Cardiac muscle cell (in vitro differentiated cells and primary cell): ENCODE results near the gene RNH1. TPM values are rescaled to one million over a fixed set of nuclear protein-coding genes. Genes with fewer than 3 reads are reported as not detected.

Source experiments
- DNase-seq, 2 donors: peaks; one replicate each; pipeline versions ENCODE4 v3.0.0 to v3.0.0-alpha.2; 2010 to 2017; ENCODE audit warnings: low read depth in 1 of 2, low spot score in 1 of 2
- H3K27ac ChIP-seq: fragments of 200-600 bp; sonication (generic); 2 replicates; pipeline ENCODE4 v1.5.1; 2016
- H3K27me3 ChIP-seq: fragments of 200-600 bp; sonication (generic); 2 replicates; pipeline ENCODE4 v1.6.0; 2016; ENCODE audit warnings: control low read depth
- H3K36me3 ChIP-seq: fragments of 200-600 bp; sonication (generic); 2 replicates; pipeline ENCODE4 v1.5.1; 2016; ENCODE audit warnings: control low read depth
- H3K4me1 ChIP-seq: fragments of 200-600 bp; sonication (generic); 2 replicates; pipeline ENCODE4 v1.8.1; 2017; ENCODE audit warnings: low read depth, mild to moderate bottlenecking, mixed run types
- H3K4me3 ChIP-seq: fragments of 200-600 bp; sonication (generic); 2 replicates; pipeline ENCODE4 v1.5.1; 2016; ENCODE audit warnings: mild to moderate bottlenecking
- H3K9me3 ChIP-seq: fragments of 200-600 bp; sonication (generic); 2 replicates; pipeline ENCODE4 v1.5.1; 2017; ENCODE audit warnings: low read depth, mild to moderate bottlenecking, control low read depth
- CTCF ChIP-seq: IDR thresholded peaks from 2 replicates; pipeline ENCODE4 v1.5.1; 2012; ENCODE audit warnings: low read depth, mild to moderate bottlenecking, low read length
- polyA plus RNA-seq: library from polyadenylated mRNA; unstranded; fragments of >200 nt; fragmentation: Nextera tagmentation; extraction: Ambion mirVana; gene quantifications from 2 replicates; pipeline ENCODE4 v1.2.1, GENCODE V29; 2016
- total RNA-seq: library from RNA; depleted of rRNA; stranded (reverse); fragments of >200 nt; gene quantifications from 2 replicates; pipeline ENCODE4 v1.2.3, GENCODE V29; 2016

The RNH1 gene
- total and polyA plus RNA-seq, 2 experiments from 2014 or later = 149 to 176 TPM

DNA sequence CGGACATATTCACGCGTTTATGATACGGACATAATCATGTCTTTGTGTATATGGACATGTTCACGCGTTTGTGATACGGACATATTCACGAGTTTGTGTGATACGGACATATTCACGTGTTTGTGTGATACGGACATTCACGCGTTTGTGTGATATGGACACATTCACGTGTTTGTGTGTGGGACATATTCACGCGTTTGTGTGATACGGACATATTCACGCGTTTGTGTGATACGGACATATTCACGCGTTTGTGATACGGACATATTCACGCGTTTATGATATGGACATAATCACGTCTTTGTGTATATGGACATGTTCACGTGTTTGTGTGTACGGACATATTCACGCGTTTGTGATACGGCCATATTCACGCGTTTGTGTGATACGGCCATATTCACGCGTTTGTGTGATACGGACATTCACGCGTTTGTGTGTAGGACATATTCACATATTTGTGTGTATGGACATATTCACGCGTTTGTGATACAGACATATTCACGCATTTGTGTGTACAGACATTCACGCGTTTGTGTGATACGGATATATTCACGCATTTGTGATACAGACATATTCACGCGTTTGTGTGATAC lies 32.0 kb downstream of the RNH1 start:
- Histone ChIP-seq H3K4me1 (no peaks in the 10 kb centered on the region), H3K27me3 (no peaks in the 10 kb centered on the region), H3K27ac (no peak overlapping the region), H3K4me3 (no peak overlapping the region), H3K9me3 (no peaks in the 10 kb centered on the region), H3K36me3 (no peaks in the 10 kb centered on the region)
- DNase-seq = no peak
- TF ChIP-seq CTCF = no peak

DNA sequence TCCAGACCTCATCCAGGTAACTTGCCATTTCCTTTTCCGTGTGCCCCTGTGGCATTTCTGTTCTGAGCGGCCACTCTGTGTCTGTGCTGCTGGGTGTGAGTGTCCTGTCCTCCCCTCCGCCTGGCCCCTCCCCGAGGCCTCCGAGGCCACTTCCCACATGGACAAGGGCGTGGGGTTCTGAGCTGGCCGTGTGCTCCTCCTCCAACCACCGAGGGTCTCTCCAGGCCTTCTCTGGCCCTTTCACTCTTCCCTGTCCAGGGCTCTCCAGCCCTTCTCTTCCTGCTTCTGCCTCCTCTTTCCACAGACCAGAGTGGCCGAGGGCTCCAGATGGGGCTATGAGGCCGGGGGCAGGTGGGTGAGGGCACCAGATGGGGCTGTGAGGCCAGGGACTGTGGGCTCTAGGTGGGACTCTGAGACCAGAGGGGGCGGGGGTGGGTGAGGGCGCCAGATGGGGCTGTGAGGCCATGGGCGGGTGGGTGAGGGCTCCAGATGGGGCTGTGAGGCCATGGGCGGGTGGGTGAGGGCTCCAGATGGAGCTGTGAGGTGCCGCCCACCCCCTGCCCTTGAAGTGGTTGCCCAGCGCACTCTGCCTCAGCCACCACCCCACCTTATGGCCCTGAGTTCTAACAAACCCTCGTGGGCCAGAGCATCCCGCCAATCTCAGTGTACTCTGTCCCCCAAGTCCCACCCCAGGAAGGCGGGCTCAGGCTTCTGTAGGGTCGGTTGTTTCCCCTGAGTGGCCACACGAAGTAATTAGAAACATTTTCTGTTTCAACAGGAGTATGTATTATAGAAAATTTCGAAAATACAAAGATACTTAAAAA lies 32.9 kb downstream of the RNH1 start:
- Histone ChIP-seq H3K4me3 (no peak overlapping the region), H3K27me3 (no peaks in the 10 kb centered on the region), H3K27ac (no peak overlapping the region), H3K9me3 (no peaks in the 10 kb centered on the region), H3K36me3 (no peaks in the 10 kb centered on the region), H3K4me1 (peaks cover 5% of the 10 kb centered on the region)
- no peak for DNase-seq
- no peak for TF ChIP-seq CTCF

DNA sequence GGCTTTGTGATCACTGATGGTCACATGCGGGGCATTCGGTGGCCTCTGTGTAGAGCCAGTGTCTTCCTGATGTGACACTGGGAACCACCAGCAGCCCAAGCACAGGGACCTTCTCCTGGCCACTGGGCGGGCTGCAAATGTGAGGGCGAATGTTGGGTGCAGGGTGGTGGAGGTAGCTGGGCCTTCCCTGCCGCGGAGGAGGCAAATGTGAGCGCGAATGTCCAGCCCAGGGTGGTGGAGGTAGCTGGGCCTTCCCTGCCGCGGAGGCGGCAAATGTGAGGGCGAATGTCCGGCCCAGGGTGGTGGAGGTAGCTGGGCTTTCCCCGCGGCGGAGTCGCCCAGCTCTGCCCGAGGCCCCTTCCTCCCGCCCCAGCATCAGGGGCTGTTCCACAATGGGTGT lies 33.6 kb downstream of the RNH1 start:
- Histone ChIP-seq H3K27ac (no peak overlapping the region), H3K4me3 (no peak overlapping the region), H3K4me1 (peaks cover 11% of the 10 kb centered on the region), H3K27me3 (no peaks in the 10 kb centered on the region), H3K36me3 (no peaks in the 10 kb centered on the region), H3K9me3 (no peaks in the 10 kb centered on the region)
- DNase-seq = no peak
- no peak for TF ChIP-seq CTCF

DNA sequence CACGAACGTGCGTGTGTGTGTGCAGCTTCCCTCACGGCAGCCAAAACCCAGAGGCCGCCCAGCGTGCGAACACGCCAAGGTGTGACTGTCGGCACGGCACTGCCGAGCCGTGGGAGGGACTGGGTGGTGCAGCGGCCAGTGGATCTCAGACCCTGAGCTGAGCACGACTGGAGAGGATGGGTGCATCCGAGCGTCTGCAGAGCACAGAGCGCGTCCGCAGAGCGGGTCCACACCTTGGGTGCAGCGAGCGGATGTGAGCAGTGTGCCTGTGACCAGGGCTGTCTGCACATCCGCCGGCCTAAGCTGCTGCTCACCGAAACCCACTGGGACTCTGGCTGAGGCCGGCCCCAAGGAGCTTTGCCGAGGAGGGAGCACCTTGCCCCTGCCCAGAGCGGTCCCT lies 34.2 kb downstream of the RNH1 start:
- DNase-seq = no peak
- no peak for TF ChIP-seq CTCF
- no peaks in the 10 kb centered on the region for H3K27me3 ChIP-seq

GRCh38 chr11:472272-472671 lies 34.8 kb downstream of the RNH1 start:
- H3K27ac ChIP-seq = no peak overlapping the region
- TF ChIP-seq CTCF = no peak
- DNase-seq = no peak

More for the DNA sequence above, 34.2 kb downstream of the RNH1 start:
- no peak overlapping the region for H3K4me3 ChIP-seq
- no peaks in the 10 kb centered on the region for H3K36me3 ChIP-seq
- H3K4me1 ChIP-seq = peaks cover 17% of the 10 kb centered on the region
- no peak overlapping the region for H3K27ac ChIP-seq
- H3K9me3 ChIP-seq = no peaks in the 10 kb centered on the region

More at GRCh38 chr11:472272-472671, 34.8 kb downstream of the RNH1 start:
- Histone ChIP-seq H3K9me3 (no peaks in the 10 kb centered on the region), H3K4me3 (no peak overlapping the region), H3K4me1 (peaks cover 19% of the 10 kb centered on the region), H3K27me3 (no peaks in the 10 kb centered on the region), H3K36me3 (no peaks in the 10 kb centered on the region)
